Hepatocyte (in vitro differentiated cells): Measurements from ENCODE around the gene TM6SF1.

Source experiments
- EZH2 ChIP-seq: fragments of 200-600 bp; sonication (generic); IDR thresholded peaks from 2 replicates; pipeline ENCODE4 v1.6.1; 2016; ENCODE audit warnings: antibody characterized with exemption, mild to moderate bottlenecking, borderline replicate concordance
- EZH2phosphoT487 ChIP-seq: fragments of 200-600 bp; sonication (generic); IDR thresholded peaks from one replicate; pipeline ENCODE4 v1.6.1; 2018; ENCODE audit warnings: antibody characterized with exemption, mild to moderate bottlenecking, low read depth, moderate library complexity; ENCODE audit not compliant: unreplicated experiment, severe bottlenecking
- TF ChIP-seq, protein P1 (sequence below): fragments of 200-600 bp; sonication (generic); IDR thresholded peaks from 2 replicates; pipeline ENCODE4 v1.5.1; 2016; ENCODE audit warnings: antibody characterized with exemption, mild to moderate bottlenecking; ENCODE audit not compliant: poor library complexity

DNA sequence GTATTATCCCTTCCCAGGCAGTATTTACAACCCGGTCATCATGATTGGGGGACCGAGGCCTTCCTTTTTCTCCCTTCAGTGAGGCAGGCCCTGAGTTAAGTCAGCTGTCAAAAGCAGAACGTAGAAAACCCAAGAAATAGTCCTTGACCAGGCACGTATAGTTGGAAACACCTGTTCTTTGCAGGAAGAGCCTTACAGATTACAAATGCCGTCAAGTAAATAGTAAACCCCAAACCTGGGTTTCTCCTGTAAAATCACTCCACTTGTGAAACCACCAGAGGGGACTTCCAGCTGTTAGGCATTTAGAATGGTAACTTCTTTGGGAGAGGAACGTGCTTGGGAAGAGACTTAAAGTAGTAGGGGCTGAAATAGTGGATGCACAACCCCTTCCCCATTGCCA, 39.4 kb upstream of the TM6SF1 start:
- TF ChIP-seq, protein P1, sequence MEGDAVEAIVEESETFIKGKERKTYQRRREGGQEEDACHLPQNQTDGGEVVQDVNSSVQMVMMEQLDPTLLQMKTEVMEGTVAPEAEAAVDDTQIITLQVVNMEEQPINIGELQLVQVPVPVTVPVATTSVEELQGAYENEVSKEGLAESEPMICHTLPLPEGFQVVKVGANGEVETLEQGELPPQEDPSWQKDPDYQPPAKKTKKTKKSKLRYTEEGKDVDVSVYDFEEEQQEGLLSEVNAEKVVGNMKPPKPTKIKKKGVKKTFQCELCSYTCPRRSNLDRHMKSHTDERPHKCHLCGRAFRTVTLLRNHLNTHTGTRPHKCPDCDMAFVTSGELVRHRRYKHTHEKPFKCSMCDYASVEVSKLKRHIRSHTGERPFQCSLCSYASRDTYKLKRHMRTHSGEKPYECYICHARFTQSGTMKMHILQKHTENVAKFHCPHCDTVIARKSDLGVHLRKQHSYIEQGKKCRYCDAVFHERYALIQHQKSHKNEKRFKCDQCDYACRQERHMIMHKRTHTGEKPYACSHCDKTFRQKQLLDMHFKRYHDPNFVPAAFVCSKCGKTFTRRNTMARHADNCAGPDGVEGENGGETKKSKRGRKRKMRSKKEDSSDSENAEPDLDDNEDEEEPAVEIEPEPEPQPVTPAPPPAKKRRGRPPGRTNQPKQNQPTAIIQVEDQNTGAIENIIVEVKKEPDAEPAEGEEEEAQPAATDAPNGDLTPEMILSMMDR = no peak
- TF ChIP-seq EZH2phosphoT487 (no peak), EZH2 (no peak)
